Measurements from ENCODE around the gene CHGA. TPM values are rescaled to one million over a fixed set of nuclear protein-coding genes. Genes with fewer than 3 reads are reported as not detected.

CHGA gene
- total RNA-seq, 1 donor from 2014 or later = not detected

DNA sequence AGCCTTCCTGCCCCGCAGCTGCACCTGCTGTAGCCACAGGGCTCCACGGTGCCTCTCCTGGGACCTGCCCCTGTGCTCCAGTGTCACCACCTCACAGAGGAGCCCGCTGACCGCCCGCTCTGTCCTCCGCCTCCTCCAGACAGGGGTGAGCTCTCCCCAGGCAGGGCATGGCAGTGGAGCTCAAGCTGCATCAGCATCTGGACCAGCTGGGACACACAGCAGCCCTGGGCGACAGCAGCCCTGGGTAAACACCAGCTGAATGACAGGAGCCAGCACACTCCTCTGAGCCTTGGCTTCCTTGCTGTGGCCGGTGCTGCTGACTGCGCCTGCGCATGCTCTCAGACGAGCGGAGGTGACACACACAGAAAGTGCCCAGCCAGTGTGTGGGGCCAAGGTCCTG lies 22.0 kb downstream of the CHGA start:
- DNase-seq (ENCODE audit: low spot score) = no peak

DNA sequence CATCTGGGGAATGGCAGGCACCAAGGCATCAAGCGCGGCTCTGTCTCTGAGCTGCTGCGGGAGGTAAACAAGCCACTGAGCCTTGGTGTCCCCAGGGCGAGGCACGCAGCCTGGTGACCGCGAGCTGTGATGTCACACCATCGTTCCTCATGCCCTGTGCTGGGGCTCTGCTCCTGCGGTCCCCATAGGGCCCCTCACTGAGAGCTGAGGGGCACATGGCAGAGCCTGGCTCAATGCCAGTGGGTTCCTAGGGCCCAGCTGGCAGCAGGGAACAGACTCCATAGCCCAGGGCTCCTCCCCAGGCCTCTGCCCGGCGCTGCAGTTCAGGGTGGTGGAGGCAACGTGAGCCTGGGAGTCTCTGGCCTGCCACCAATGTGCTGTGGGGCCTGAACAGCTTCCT lies 22.6 kb downstream of the CHGA start:
- no peak for DNase-seq (ENCODE audit: low spot score)

DNA sequence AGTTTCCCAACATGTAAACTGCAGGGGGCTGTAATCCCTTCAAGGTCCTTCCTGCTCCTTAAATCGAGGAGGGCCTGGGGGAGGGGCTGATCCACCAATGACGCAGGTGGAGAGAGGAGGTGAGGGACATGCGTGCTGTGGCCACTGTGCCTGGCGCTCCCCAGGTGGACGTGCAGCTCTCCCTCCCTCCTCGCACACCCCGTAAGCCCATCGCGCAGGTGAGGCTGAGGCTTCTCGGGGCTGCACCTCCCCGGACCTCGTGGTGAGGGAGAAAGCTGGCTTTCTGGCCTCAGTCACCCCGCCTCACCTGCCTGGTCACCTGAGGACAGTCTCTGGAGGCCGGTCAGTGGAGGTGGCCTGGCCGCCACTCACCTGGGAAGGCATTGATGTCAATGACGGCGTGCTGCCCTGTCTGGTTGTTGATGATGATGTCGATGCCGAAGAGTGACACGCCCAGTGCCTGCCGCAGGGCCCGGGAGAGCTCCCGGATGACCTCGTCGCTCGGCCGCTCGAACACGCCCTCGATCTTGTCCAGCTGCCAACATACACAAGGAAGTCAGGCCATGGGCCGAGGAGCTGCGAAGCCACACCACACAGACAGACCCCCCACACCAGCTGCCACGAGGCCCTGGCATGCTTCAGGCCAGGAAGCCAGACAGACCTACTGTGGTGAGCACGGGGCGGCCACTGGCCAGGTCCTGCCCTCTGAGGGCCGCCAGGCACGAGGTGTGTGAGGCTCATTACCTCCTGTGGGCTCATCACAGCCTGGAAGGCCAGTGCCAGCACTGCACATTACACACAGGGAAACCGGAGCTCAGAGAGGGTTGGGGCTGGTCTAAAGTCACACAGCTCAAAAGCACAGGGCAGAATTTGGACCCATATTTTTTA lies 23.3 kb downstream of the CHGA start:
- peak; percentile 88 for DNase-seq (ENCODE audit: low spot score)

DNA sequence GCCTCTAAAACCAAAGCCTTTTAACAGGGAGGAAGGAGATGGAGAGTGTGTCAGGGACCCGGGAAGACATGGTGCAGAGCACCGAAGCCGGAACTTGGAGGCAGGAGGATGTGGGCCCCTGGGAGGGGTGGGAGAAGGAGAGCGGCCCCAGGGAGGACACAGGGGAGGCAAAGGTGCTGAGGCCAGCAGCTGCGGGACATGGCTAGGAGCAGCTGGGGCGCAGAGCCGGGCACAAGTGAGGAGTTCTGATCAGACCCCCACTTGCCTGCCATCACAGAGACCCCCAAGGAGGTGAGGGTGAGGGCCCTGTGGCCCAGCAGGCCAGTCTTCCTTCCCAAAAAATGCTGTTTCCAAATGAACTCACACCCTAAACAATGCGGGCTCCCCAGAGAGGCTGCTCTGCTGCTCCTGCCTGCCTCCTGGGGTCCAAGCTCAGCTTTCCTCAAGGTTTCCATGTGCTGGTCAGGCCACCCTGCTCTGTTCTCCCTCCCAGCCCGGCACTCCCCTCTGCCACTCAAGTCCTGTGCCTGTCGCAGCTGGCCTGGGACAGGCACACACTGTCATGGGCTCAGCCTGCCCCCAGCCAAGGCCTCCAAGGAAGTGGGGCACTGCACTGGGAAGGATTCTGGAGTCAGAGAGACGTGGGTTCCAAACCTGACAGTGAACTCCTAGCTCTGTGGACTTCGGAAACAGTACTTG lies 24.0 kb downstream of the CHGA start:
- DNase-seq (ENCODE audit: low spot score) = no peak

DNA sequence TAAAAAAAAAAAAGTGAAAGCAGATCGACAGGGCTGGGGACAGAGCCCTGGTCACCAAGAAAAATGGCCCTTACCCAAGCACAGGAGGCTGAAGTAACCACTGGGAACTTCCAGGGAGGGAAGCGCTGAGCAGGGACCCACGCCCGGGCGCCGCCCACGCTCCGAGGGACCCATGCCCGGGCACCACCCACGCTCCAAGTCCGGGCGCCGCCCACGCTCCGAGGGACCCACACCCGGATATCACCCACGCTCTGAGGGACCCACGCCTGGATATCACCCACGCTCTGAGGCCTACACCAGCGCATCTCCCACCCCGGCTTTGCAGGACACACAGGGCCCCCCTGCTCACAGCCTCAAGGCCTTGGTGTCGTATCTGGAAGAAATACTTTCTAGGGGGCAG lies 25.7 kb downstream of the CHGA start:
- no peak for DNase-seq (ENCODE audit: low spot score)

DNA sequence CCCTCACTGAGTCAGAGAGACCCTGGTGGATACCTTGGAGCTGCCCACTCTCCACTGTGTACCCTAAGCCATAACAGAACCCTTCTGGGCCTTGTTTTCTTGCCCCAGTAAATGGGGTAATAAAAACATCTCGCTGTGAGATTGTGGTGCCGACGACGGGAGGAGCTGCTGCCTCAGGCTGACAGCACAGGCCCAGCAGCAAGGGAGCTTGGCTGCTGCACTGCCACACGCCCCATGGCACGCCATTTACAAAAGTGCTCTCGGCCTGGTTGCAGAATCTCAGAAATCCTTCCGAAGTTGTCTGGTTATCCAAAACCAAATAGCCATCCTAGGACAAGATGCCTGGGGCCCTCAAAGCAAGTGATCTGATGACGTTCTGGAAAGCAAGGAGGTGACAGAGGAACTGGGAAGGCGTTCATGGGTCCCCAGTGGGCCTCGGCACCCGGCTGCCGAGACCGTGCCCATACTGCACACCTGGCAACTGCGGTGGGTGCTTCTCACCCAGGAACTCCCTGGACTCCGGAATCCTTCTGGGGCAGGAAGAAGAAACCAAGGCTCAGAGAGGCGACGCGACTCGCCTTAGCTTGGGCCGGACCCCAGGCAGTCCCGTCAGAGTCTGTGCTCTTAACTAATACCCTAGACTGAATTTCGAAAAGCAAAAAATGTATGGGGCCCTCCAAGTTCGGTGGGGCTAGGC lies 26.7 kb downstream of the CHGA start:
- no peak for DNase-seq (ENCODE audit: low spot score)

DNA sequence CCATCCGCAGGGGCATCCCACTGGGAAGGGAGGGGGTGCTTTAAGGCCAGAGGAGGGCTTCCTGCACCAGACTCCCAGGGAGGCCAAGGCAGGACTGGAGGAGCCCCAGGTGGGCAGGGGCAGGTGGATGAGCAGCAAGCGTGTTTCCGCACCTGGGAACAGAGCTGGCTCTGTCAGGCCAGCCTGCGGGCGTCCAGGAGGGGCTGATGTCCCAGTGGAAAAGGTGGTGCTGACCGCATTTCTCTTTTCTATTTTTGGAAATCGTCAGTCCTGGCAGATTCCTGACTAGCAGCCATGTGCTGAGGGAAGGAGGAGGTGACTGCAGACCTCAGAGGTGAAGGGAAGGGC lies 27.2 kb downstream of the CHGA start:
- DNase-seq (ENCODE audit: low spot score) = no peak

DNA sequence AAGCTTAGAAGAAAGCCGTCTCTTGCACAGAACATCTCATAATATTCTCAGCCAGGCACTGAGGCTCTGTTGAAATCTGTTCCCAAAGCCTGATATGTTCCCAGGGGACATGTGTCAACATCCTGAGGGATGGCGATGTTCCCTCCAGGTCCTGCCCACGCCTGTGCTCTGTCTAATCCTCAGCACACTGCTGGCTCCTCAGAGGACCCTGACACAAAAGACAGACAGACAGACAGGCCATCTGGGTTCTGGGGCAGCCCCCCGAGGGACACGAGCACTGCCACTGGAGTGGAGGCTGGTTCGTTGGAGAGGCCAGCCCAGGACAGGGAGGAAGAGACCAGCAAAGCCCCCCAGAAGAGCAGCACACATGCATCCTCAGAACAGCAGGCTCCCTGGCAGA lies 27.8 kb downstream of the CHGA start:
- DNase-seq (ENCODE audit: low spot score) = no peak

DNA sequence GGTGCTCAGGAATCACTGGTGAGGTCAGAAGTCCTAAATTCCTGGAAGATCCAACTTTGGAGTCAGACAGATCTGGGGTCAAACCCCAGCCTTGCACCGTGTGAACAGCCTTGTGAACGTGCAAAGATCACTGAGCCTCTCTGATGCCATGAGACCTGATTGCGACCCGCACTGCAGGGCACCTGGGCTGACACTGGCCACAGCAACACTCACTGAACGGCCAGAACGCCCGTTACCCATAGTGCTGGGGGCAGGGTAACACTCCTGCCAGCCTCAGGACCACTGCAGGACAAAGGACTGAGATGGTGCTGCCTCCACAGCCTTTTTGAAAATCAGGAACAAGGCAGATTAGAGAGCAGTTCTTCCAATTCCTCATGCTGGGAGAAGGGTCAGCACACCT lies 28.3 kb downstream of the CHGA start:
- DNase-seq (ENCODE audit: low spot score) = no peak

DNA sequence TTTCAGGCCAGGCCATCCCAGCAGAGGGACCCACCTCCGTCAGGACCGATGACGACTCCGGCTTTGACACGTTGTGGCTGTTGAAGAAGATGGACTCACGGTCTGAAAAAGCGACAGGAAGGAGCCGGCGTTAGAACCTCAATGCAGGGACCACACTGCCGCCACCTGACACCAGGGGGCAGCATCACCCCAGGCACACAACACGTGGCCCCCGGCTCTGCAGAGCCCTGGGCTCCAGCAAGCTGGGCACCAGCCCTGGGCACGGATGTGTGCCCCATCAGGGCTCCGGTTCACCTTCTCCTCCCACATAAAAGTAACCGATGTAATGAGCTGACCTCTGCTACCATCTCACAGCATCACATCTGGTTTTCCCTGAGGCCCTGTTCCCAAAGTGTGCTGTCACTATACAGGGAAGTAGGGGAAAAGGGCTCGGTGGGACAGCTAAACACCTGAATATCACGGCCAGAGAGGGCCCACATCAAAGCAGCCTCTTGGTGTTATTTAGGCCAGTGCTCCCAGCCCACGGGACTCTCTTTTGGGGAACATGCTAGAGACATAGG lies 29.0 kb downstream of the CHGA start:
- peak; percentile 83 for DNase-seq (ENCODE audit: low spot score)

DNA sequence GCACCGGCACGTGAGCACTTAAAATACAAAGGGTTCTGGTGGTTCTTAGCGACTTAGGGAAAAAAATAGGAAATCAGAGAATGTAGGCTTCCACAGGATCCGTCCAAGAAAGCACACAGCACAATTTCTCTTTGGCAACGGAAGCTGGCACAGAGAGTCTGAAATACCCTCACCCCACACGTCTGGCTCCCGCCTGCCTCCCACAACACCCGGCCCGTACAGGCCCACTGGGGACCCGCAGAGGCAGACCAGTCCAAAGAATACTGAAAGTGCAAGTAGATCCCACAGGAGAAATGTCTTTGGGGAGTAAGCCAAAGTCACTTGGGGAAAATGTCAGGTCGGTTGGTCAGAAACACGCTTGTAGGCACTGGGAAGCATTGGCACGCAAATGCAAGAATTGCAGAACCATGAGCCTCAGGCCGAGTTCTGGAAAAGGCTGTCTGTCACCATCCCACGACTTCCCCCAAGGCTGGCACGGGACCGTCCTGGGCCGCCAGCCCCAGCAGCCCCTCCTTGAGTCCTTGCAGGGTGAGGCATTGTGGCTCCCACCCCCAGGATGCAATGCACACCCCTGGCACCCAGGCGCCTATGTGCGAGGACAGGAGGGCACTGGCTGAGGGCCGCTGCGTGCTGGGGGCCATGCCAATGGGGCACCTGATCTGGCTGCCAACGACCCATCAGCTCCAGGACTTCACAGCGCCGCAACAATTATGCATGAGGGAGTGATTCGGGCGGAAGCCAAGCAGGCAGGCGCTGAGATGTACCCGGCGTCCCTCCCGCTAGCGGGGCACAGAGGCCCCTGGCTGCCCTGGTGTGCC lies 29.7 kb downstream of the CHGA start:
- no peak for DNase-seq (ENCODE audit: low spot score)

DNA sequence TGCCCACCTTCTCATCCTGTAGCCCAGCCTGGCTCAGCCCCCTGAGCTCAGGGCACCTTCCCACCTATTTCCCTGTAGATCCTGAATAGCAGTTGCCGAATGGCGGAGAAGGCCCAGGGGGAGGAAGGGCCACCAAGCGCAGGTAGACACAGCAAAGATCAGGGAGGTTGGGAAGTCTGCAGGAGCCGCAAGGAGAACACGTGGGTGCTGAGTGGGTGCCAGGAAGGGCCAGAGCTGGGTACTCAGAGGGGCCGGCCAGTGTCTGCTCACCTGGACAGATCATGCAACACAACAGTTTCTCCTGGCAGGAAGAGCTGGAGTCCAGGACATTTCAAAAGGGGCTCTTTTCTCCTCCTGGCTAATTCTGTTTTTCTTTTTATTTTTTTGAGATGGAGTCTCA lies 30.6 kb downstream of the CHGA start:
- no peak for DNase-seq (ENCODE audit: low spot score)

DNA sequence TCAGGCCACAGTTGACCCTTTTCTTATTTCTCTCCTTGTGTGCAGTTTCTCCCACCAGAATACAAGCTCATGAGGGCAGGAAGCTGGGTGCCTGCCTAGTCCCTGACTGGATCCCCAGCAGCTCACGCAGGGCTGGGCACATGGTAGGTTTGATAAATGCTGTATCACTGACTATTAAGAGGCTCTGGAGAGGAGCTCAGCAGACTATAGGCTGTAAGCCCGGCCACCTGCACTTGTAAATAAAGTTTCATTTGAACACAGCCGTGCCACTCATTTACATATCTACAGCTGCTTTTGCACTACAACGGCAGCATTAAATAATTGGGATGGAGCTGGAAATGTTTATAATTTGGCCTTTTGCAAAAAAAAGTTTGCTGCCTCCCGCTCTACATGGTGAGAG lies 32.0 kb downstream of the CHGA start:
- no peak for DNase-seq (ENCODE audit: low spot score)

DNA sequence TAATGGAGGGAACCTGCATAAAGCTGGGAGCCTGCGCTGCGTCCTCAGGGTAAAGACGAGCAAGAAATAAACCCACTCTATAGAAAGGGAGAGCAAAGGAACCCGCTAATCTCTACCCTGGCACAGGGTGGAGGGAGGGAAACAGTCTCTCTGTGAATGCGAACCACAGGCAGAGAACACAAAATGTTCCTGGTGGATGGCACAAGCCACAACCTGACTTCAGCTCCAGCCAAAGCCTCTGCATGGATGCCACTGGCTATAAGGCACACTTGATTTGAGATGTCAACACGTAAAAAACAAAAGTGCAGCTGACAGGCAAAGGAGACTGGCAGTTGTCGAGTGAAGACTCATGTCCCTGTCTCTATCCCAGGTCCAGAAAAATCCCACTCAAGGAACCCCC lies 32.4 kb downstream of the CHGA start:
- no peak for DNase-seq (ENCODE audit: low spot score)

DNA sequence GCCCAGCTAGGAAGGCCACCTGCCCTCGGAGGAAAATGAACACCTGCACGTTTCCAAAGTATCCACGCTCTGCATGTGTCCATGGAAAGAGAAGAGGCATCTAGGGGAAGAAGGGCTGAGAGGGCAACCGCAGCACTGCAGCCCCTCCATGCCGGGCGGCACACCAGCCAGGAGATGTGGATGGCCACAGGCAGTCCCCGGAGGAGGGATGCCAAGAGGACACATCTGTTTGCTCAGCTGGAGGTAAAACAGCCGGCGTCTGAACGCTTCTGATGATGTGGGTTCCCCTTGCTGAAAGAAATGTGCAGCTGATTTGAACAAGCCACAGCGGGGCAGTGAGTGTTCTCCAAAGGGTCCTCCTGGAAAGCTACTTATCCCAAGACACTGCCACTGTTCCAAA lies 34.0 kb downstream of the CHGA start:
- DNase-seq (ENCODE audit: low spot score) = no peak

DNA sequence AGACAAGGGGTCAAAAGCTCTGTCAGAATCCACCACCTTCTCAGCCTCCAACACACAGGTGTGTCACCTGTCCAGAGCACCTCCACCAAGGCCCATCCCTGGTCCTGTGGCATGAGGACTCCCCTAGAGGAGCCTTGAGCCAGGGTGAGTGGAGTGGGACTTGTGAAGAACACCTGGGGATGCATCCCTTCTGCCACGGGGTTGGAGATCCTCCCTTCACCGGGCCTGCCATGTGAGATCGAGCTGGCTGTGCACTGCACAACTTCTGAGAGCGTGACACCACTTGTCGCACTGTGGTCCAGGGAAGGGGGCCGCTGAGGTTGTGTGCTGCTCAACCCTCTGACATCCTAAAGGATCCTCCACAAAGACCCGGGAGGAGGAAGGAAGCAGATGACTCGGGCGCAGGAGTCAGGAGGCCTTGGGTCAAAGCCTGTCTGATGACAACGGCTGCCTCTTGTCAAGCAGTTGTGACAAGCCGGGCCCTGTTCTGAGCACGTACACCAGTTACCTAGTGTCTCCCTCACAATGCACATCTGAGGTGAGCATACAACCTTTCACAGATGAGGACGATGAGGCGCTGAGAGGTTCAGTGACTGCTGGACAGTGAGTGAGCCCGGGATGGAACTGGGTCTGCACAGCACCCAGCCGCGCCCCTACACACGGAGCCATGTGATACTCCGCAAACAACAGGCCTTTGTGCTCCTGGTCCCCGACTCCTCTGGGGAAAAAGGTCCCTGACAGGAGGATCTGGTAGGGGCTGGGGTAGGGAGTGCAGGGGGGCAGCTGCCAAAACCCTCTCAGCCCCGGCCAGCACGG lies 35.6 kb downstream of the CHGA start:
- DNase-seq (ENCODE audit: low spot score) = no peak

DNA sequence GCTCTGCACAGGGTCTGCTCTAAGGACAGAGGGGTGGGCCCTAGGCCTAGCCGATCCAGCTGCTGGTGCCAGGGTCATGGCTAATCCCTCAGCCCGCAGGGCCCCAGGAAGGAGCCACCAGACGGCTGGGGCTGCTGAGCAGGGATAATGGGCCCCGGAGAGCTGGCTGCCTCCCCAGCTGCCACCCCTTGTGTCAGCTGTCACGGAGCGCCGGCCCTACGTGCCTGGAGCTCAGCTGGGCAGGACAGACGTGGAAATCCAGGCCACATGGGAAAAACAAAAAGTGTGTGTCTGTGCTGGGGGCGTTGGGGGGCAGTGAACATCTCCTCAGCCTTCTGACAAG lies 36.2 kb downstream of the CHGA start:
- no peak for DNase-seq (ENCODE audit: low spot score)

DNA sequence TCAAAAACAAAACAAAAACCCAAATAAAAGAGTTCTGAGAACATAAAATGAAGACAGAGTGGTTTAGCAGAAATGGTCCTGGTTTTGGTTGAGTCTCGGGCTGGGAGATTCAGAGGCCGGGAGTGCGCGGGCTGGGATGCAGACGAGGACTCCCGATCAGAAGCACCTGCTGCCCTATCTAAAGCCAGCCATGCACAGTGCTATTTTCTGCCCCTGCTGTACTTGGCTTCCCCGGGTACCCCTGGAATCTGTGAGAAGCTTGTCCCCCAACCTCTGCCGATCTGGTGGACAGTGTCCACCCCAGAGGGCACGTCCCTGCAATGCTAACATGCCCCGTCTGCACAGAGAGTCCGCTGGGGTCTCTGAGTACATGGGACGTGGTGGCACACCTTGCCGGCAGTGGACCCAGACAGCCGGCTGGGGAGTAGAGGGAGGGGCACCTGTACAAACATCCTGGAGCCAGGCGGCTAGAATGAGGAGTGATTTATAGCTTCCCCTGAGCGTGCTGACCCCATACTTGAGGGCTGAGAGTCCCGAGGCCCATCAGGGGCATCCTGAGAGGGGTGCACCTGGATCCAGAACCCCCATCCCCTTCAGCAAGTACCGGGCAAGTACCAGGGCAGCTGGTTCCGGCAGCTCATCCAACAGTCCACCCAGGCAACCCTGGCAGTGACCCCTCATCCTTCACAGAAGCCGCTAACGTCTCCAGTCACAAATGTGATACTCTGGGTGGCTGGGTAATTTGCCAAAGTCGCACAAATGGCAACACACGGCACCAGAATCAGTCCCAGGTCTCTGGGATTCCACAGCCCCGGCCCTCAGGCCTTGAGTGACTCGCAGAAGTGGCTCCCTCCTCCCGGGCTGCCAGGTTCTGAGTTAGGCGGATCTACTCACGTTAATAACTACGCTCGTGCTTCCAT lies 37.1 kb downstream of the CHGA start:
- no peak for DNase-seq (ENCODE audit: low spot score)

DNA sequence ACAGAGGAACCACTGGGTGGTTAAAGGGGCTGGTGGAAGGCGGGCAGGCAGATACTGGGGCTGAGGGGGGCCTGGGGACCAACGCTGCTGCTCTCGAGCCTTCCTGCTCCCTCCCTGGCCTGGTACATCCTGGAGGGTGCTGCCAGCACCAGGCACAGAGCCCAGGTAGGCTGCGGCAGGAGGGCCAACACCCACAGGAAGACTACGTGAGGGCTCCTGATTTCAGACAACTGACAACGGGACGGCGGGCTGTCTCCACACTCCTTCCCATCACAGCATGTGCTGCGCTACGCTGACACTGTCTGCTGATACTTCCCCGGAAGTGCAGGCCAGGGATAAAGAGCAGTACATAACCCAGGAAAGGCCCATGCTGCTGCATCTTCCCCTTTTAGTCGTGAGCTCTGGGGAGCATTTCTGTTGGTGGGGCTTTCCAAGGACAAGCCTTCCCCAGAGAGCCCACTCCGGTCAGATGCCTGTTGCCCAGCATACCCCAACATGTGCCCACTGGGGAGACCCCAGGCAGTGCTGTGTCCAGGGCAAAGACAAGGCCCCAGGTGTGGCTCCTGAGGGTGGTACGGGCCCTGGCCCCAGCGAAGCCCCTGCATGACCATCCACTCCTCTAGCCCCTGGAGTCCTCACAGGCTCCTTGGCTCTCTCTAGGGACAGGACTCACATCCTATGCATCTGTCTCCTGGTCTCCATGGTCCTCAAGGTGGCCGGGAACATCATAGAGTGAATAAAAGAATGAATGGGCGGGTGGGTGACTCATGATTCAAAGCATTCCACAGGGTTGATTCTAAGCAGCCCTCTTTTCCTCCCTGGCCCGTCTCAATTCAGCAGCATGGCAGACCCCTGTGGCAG lies 38.0 kb downstream of the CHGA start:
- DNase-seq (ENCODE audit: low spot score) = no peak

Measured in ureter (tissue), 1 donor.